ENCODE results near the gene AADACL2. TPM values are rescaled to one million over a fixed set of nuclear protein-coding genes. Genes with fewer than 3 reads are reported as not detected.

Gene AADACL2
- polyA plus RNA-seq, 1 of the 3 experiments (the other 2 are of a cell fraction) = not detected

DNA sequence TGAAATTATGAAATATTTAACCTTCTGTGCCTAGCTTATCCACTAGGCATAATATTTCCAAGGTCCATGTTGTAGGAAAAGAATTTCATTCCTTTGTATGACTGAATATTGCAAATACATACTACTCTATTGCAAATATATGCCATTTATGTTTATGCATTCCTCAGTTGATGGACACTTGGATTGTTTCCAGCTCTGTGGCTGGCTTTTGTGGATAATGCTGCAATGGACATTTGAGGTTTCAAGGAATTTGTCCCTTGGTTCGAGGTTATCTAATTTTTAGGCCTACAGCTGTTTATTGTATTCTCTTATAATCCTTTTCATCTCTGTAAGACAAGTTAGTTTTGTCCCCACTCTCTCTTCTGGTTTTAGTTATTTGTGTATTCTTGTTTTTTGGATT is 7.7 kb upstream of the AADACL2 start:
- ChIA-PET CTCF (no interaction called here), POLR2A (no interaction called here)
- Histone ChIP-seq H3K4me2 (no peak overlapping the region), H3K4me3 (ENCODE audit: low read depth in 2 of 2, low read length in 1 of 2) (no peak overlapping the region), H3K27me3 (ENCODE audit: insufficient read depth) (no peaks in the 10 kb centered on the region), H3K27ac (ENCODE audit: low read depth in 2 of 2, low read length in 1 of 2) (no peak overlapping the region), H3K4me1 (ENCODE audit: control insufficient read depth in 1 of 2, insufficient read depth in 2 of 2, low read depth in 1 of 2, low read length in 1 of 2) (no peaks in the 10 kb centered on the region), H3K9ac (no peak overlapping the region), H3K9me3 (0 out of 2 replicates have a peak, but pooled peaks cover 5% of the 10 kb centered on the region), H3F3A (replicated peaks; ENCODE audit: insufficient read depth) (peaks cover 3% of the 10 kb centered on the region), H3K79me2 (ENCODE audit: insufficient read depth) (no peaks in the 10 kb centered on the region), H3K36me3 (replicated peaks in 1 of 2; ENCODE audit: control insufficient read depth in 1 of 2, insufficient read depth in 2 of 2, low read length in 1 of 2) (peaks cover 0 to 14% of the 10 kb centered on the region in 2 experiments), H2AFZ (ENCODE audit: low read depth) (no peak overlapping the region), H3K9me2 (no peaks in the 10 kb centered on the region), H4K20me1 (ENCODE audit: insufficient read depth) (no peaks in the 10 kb centered on the region)
- TF ChIP-seq RXRA (IDR thresholded peaks at IDR 0.05; ENCODE audit: borderline replicate concordance, low read depth) (no peak), MXI1 (IDR thresholded peaks at IDR 0.05; ENCODE audit: low read depth, low read length) (no peak), FOXJ3 (CRISPR knock-in tag; IDR thresholded peaks at IDR 0.05) (no peak), TEAD4 (IDR thresholded peaks at IDR 0.05; ENCODE audit: borderline replicate concordance, insufficient read depth) (no peak), SMC3 (IDR thresholded peaks at IDR 0.05; ENCODE audit: low read depth, low read length) (no peak), NFIC (IDR thresholded peaks at IDR 0.05; ENCODE audit: borderline replicate concordance) (no peak)
- TF ChIP-seq, protein P1, sequence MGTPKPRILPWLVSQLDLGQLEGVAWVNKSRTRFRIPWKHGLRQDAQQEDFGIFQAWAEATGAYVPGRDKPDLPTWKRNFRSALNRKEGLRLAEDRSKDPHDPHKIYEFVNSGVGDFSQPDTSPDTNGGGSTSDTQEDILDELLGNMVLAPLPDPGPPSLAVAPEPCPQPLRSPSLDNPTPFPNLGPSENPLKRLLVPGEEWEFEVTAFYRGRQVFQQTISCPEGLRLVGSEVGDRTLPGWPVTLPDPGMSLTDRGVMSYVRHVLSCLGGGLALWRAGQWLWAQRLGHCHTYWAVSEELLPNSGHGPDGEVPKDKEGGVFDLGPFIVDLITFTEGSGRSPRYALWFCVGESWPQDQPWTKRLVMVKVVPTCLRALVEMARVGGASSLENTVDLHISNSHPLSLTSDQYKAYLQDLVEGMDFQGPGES (IDR thresholded peaks at IDR 0.05; ENCODE audit: low read depth, low read length) = no peak
- no peak for DNase-seq
- WGBS (ENCODE audit: low lambda C conversion rate) = 7% methylated on average over 1 of the region's 1 CpG

- Histone ChIP-seq H3K9me3 (no peaks in the 10 kb centered on the region), H3K4me2 (no peak overlapping the region), H3K27ac (ENCODE audit: low read depth in 2 of 2, low read length in 1 of 2) (no peak overlapping the region), H2AFZ (ENCODE audit: low read depth) (no peak overlapping the region), H3F3A (replicated peaks; ENCODE audit: insufficient read depth) (no peaks in the 10 kb centered on the region), H3K36me3 (replicated peaks in 1 of 2; ENCODE audit: control insufficient read depth in 1 of 2, insufficient read depth in 2 of 2, low read length in 1 of 2) (peaks cover 0 to 11% of the 10 kb centered on the region in 2 experiments), H3K79me2 (ENCODE audit: insufficient read depth) (no peaks in the 10 kb centered on the region), H3K4me1 (ENCODE audit: control insufficient read depth in 1 of 2, insufficient read depth in 2 of 2, low read depth in 1 of 2, low read length in 1 of 2) (no peaks in the 10 kb centered on the region), H3K27me3 (ENCODE audit: insufficient read depth) (no peaks in the 10 kb centered on the region), H3K9me2 (no peaks in the 10 kb centered on the region), H3K4me3 (ENCODE audit: low read depth in 2 of 2, low read length in 1 of 2) (no peak overlapping the region), H3K9ac (no peak overlapping the region), H4K20me1 (ENCODE audit: insufficient read depth) (no peaks in the 10 kb centered on the region)
- TF ChIP-seq, protein P2, sequence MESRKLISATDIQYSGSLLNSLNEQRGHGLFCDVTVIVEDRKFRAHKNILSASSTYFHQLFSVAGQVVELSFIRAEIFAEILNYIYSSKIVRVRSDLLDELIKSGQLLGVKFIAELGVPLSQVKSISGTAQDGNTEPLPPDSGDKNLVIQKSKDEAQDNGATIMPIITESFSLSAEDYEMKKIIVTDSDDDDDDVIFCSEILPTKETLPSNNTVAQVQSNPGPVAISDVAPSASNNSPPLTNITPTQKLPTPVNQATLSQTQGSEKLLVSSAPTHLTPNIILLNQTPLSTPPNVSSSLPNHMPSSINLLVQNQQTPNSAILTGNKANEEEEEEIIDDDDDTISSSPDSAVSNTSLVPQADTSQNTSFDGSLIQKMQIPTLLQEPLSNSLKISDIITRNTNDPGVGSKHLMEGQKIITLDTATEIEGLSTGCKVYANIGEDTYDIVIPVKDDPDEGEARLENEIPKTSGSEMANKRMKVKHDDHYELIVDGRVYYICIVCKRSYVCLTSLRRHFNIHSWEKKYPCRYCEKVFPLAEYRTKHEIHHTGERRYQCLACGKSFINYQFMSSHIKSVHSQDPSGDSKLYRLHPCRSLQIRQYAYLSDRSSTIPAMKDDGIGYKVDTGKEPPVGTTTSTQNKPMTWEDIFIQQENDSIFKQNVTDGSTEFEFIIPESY (IDR thresholded peaks at IDR 0.05; ENCODE audit: borderline replicate concordance, low read depth) = no peak
- TF ChIP-seq NFIC (IDR thresholded peaks at IDR 0.05; ENCODE audit: borderline replicate concordance) (no peak), RXRA (IDR thresholded peaks at IDR 0.05; ENCODE audit: borderline replicate concordance, low read depth) (no peak)
- POLR2A ChIA-PET = no interaction called here
- WGBS (ENCODE audit: low lambda C conversion rate) = 48% methylated on average over 2 of the region's 2 CpGs
- no peak for DNase-seq
- CTCF ChIA-PET = no interaction called here
Measured at GRCh38 chr3:151732861-151733260, 866 bp upstream of the AADACL2 start.

DNA sequence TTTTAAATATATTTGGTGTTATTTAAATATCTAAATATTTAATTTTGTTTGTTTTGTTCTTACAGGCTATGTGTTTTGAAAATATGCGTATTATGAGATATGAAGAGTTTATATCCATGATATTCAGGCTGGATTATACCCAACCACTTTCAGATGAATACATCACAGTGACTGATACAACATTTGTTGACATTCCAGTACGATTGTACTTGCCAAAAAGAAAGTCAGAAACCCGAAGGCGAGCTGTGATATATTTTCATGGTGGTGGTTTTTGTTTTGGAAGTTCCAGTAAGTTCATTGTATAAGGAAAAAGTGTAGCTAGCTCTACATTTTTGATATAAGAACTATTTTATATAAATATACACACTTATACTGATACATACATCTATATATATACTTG is 6.9 kb downstream of the AADACL2 start:
- H3K4me3 ChIP-seq (ENCODE audit: low read depth in 2 of 2, low read length in 1 of 2) = no peak overlapping the region
- no peaks in the 10 kb centered on the region for H3K27me3 ChIP-seq (ENCODE audit: insufficient read depth)
- H3K4me2 ChIP-seq = no peak overlapping the region
- no peaks in the 10 kb centered on the region for H3K79me2 ChIP-seq (ENCODE audit: insufficient read depth)
- no peaks in the 10 kb centered on the region for H3K9me2 ChIP-seq
- H2AFZ ChIP-seq (ENCODE audit: low read depth) = no peak overlapping the region
- CTCF ChIA-PET = no interaction called here
- H3F3A ChIP-seq (replicated peaks; ENCODE audit: insufficient read depth) = no peaks in the 10 kb centered on the region
- no peak overlapping the region for H3K27ac ChIP-seq (ENCODE audit: low read depth in 2 of 2, low read length in 1 of 2)
- H3K9me3 ChIP-seq = no peaks in the 10 kb centered on the region
- POLR2A ChIA-PET = no interaction called here
- no peaks in the 10 kb centered on the region for H4K20me1 ChIP-seq (ENCODE audit: insufficient read depth)
- no peaks in the 10 kb centered on the region for H3K4me1 ChIP-seq (ENCODE audit: control insufficient read depth in 1 of 2, insufficient read depth in 2 of 2, low read depth in 1 of 2, low read length in 1 of 2)
- peaks cover 0 to 11% of the 10 kb centered on the region in 2 experiments for H3K36me3 ChIP-seq (replicated peaks in 1 of 2; ENCODE audit: control insufficient read depth in 1 of 2, insufficient read depth in 2 of 2, low read length in 1 of 2)
- no peak for DNase-seq
- 22% methylated on average over 4 of the region's 4 CpGs for WGBS (ENCODE audit: low lambda C conversion rate)
- H3K9ac ChIP-seq = no peak overlapping the region
- no peak for TF ChIP-seq POLR2AphosphoS5 (IDR thresholded peaks at IDR 0.05; ENCODE audit: low read depth, low read length)
- no peak for TF ChIP-seq FOXJ3 (CRISPR knock-in tag; IDR thresholded peaks at IDR 0.05)
- TF ChIP-seq NFIC (IDR thresholded peaks at IDR 0.05; ENCODE audit: borderline replicate concordance) = no peak
- TF ChIP-seq JUND (IDR thresholded peaks at IDR 0.05) = no peak
- TF ChIP-seq EZH2phosphoT487 (IDR thresholded peaks at IDR 0.05; ENCODE audit: borderline replicate concordance, low read depth) = no peak
- TF ChIP-seq EP300 (IDR thresholded peaks at IDR 0.05; ENCODE audit: borderline replicate concordance in 1 of 2, low read depth in 1 of 2, low read length in 1 of 2) = no peak
- no peak for TF ChIP-seq CTCF (IDR thresholded peaks at IDR 0.05)
- TF ChIP-seq, protein P3, sequence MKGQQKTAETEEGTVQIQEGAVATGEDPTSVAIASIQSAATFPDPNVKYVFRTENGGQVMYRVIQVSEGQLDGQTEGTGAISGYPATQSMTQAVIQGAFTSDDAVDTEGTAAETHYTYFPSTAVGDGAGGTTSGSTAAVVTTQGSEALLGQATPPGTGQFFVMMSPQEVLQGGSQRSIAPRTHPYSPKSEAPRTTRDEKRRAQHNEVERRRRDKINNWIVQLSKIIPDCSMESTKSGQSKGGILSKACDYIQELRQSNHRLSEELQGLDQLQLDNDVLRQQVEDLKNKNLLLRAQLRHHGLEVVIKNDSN (IDR thresholded peaks at IDR 0.05; ENCODE audit: borderline replicate concordance, low read depth) = no peak
- TF ChIP-seq NRF1 (IDR thresholded peaks at IDR 0.05; ENCODE audit: low read depth, low read length) = no peak
